NCI-H524 (cell line): ENCODE results near the gene ZFHX3.
"Not testable (repeated sequence)": the region's sequence is repeated elsewhere in the genome, so short reads cannot be mapped to it uniquely, and the experiment has no call there.

Source experiments
- DNase-seq, 2 experiments: peaks; one replicate each; lab custom pipeline; 2025; lab: John Stamatoyannopoulos, UW

ZFHX3 gene

GRCh38 chr16:73047536-73048291 is at the start of gene ZFHX3:
Gene ZFHX3, minus strand, starts transcription at chr16:73048128. Its CDS starts 87,983 bp downstream, at chr16:72960145.
- DNase-seq, result peak; percentile 49 to 71

GRCh38 chr16:73096510-73096909 is 48.6 kb upstream of the ZFHX3 start:
- no peak for DNase-seq

GRCh38 chr16:73095885-73096421 is 48.0 kb upstream of the ZFHX3 start:
- peak; percentile 91 to 97 for DNase-seq

- DNase-seq, result no peak
These were observed 47.4 kb upstream of the ZFHX3 start for GRCh38 chr16:73095142-73095820.

GRCh38 chr16:73094371-73094770 is 46.4 kb upstream of the ZFHX3 start:
- no peak for DNase-seq

GRCh38 chr16:73093146-73094144 is 45.5 kb upstream of the ZFHX3 start:
- DNase-seq, result no peak

GRCh38 chr16:73092236-73092781 is 44.4 kb upstream of the ZFHX3 start:
- DNase-seq, result no peak

GRCh38 chr16:73091174-73091573 is 43.2 kb upstream of the ZFHX3 start:
- DNase-seq, result no peak

GRCh38 chr16:73089420-73089819 is 41.5 kb upstream of the ZFHX3 start:
- no peak for DNase-seq

GRCh38 chr16:73086108-73086507 is 38.2 kb upstream of the ZFHX3 start:
- no peak for DNase-seq

GRCh38 chr16:73083271-73083670 is 35.3 kb upstream of the ZFHX3 start:
- no peak for DNase-seq

GRCh38 chr16:73082634-73083051 is 34.7 kb upstream of the ZFHX3 start:
- not testable (repeated sequence) for DNase-seq

- no peak for DNase-seq
These were observed 33.0 kb upstream of the ZFHX3 start for GRCh38 chr16:73080931-73081330.

- DNase-seq, result no peak
These were observed 28.4 kb upstream of the ZFHX3 start for GRCh38 chr16:73076324-73076810.

GRCh38 chr16:73074382-73074781 is 26.5 kb upstream of the ZFHX3 start:
- peak in 1 of 2 experiments; percentile 25 for DNase-seq

- DNase-seq, result not testable (repeated sequence)
These were observed 24.1 kb upstream of the ZFHX3 start for GRCh38 chr16:73072051-73072450.

- peak in 1 of 2 experiments; percentile 48 for DNase-seq
These were observed 23.4 kb upstream of the ZFHX3 start for GRCh38 chr16:73071131-73071940.

GRCh38 chr16:73069581-73070262 is 21.8 kb upstream of the ZFHX3 start:
- DNase-seq, result no peak

- DNase-seq, result peak in 1 of 2 experiments; percentile 74
These were observed 20.8 kb upstream of the ZFHX3 start for GRCh38 chr16:73068541-73069401.
